ENCODE results near the gene ARPC2.

ARPC2 gene

GRCh38 chr2:218186355-218186766, 30.6 kb upstream of the ARPC2 start:
- peaks cover 0 to 4% of the 10 kb centered on the region in 2 donors for H3K4me1 ChIP-seq (ENCODE audit: control insufficient read depth in 1 of 2, insufficient read depth in 2 of 2, low read length in 2 of 2)
- no peaks in the 10 kb centered on the region for H3K9me3 ChIP-seq (ENCODE audit: control insufficient read depth in 1 of 2, low read length in 2 of 2)
- no peaks in the 10 kb centered on the region for H3K36me3 ChIP-seq (ENCODE audit: control insufficient read depth in 1 of 2, insufficient read depth in 2 of 2, low read length in 2 of 2)
- no peaks in the 10 kb centered on the region for H3K27me3 ChIP-seq (ENCODE audit: control insufficient read depth in 1 of 2, insufficient read depth in 2 of 2, low read length in 2 of 2)
- H3K4me3 ChIP-seq (ENCODE audit: low read depth in 1 of 2, low read length in 2 of 2) = peak overlapping the region in 1 of 2 donors; percentile 42
- no peak overlapping the region for H3K27ac ChIP-seq (ENCODE audit: low read depth, low read length)
- H3K9ac ChIP-seq (ENCODE audit: low read depth in 1 of 2, low read length in 2 of 2) = no peak overlapping the region

GRCh38 chr2:218186876-218187275, 30.1 kb upstream of the ARPC2 start:
- Histone ChIP-seq H3K4me3 (ENCODE audit: low read depth in 1 of 2, low read length in 2 of 2) (no peak overlapping the region), H3K36me3 (ENCODE audit: control insufficient read depth in 1 of 2, insufficient read depth in 2 of 2, low read length in 2 of 2) (no peaks in the 10 kb centered on the region), H3K9me3 (ENCODE audit: control insufficient read depth in 1 of 2, low read length in 2 of 2) (no peaks in the 10 kb centered on the region), H3K9ac (ENCODE audit: low read depth in 1 of 2, low read length in 2 of 2) (no peak overlapping the region), H3K27me3 (ENCODE audit: control insufficient read depth in 1 of 2, insufficient read depth in 2 of 2, low read length in 2 of 2) (no peaks in the 10 kb centered on the region), H3K4me1 (ENCODE audit: control insufficient read depth in 1 of 2, insufficient read depth in 2 of 2, low read length in 2 of 2) (peaks cover 0 to 4% of the 10 kb centered on the region in 2 donors), H3K27ac (ENCODE audit: low read depth, low read length) (no peak overlapping the region)

- no peaks in the 10 kb centered on the region for H3K27me3 ChIP-seq (ENCODE audit: control insufficient read depth in 1 of 2, insufficient read depth in 2 of 2, low read length in 2 of 2)
- no peaks in the 10 kb centered on the region for H3K9me3 ChIP-seq (ENCODE audit: control insufficient read depth in 1 of 2, low read length in 2 of 2)
- H3K9ac ChIP-seq (ENCODE audit: low read depth in 1 of 2, low read length in 2 of 2) = no peak overlapping the region
- peaks cover 0 to 4% of the 10 kb centered on the region in 2 donors for H3K4me1 ChIP-seq (ENCODE audit: control insufficient read depth in 1 of 2, insufficient read depth in 2 of 2, low read length in 2 of 2)
- H3K36me3 ChIP-seq (ENCODE audit: control insufficient read depth in 1 of 2, insufficient read depth in 2 of 2, low read length in 2 of 2) = no peaks in the 10 kb centered on the region
- H3K27ac ChIP-seq (ENCODE audit: low read depth, low read length) = no peak overlapping the region
- no peak overlapping the region for H3K4me3 ChIP-seq (ENCODE audit: low read depth in 1 of 2, low read length in 2 of 2)
Measured at GRCh38 chr2:218187296-218188015, 29.5 kb upstream of the ARPC2 start.

GRCh38 chr2:218188528-218188927, 28.5 kb upstream of the ARPC2 start:
- no peaks in the 10 kb centered on the region for H3K27me3 ChIP-seq (ENCODE audit: control insufficient read depth in 1 of 2, insufficient read depth in 2 of 2, low read length in 2 of 2)
- no peak overlapping the region for H3K9ac ChIP-seq (ENCODE audit: low read depth in 1 of 2, low read length in 2 of 2)
- H3K4me3 ChIP-seq (ENCODE audit: low read depth in 1 of 2, low read length in 2 of 2) = no peak overlapping the region
- H3K27ac ChIP-seq (ENCODE audit: low read depth, low read length) = no peak overlapping the region
- H3K36me3 ChIP-seq (ENCODE audit: control insufficient read depth in 1 of 2, insufficient read depth in 2 of 2, low read length in 2 of 2) = no peaks in the 10 kb centered on the region
- H3K4me1 ChIP-seq (ENCODE audit: control insufficient read depth in 1 of 2, insufficient read depth in 2 of 2, low read length in 2 of 2) = peaks cover 0 to 4% of the 10 kb centered on the region in 2 donors
- no peaks in the 10 kb centered on the region for H3K9me3 ChIP-seq (ENCODE audit: control insufficient read depth in 1 of 2, low read length in 2 of 2)

GRCh38 chr2:218192902-218193430, 24.0 kb upstream of the ARPC2 start:
- Histone ChIP-seq H3K27me3 (ENCODE audit: control insufficient read depth in 1 of 2, insufficient read depth in 2 of 2, low read length in 2 of 2) (no peaks in the 10 kb centered on the region), H3K9ac (ENCODE audit: low read depth in 1 of 2, low read length in 2 of 2) (no peak overlapping the region), H3K36me3 (ENCODE audit: control insufficient read depth in 1 of 2, insufficient read depth in 2 of 2, low read length in 2 of 2) (no peaks in the 10 kb centered on the region), H3K27ac (ENCODE audit: low read depth, low read length) (no peak overlapping the region), H3K4me3 (ENCODE audit: low read depth in 1 of 2, low read length in 2 of 2) (no peak overlapping the region), H3K9me3 (ENCODE audit: control insufficient read depth in 1 of 2, low read length in 2 of 2) (no peaks in the 10 kb centered on the region), H3K4me1 (ENCODE audit: control insufficient read depth in 1 of 2, insufficient read depth in 2 of 2, low read length in 2 of 2) (no peaks in the 10 kb centered on the region)

- H3K9me3 ChIP-seq (ENCODE audit: control insufficient read depth in 1 of 2, low read length in 2 of 2) = no peaks in the 10 kb centered on the region
- no peak overlapping the region for H3K9ac ChIP-seq (ENCODE audit: low read depth in 1 of 2, low read length in 2 of 2)
- no peak overlapping the region for H3K27ac ChIP-seq (ENCODE audit: low read depth, low read length)
- no peaks in the 10 kb centered on the region for H3K4me1 ChIP-seq (ENCODE audit: control insufficient read depth in 1 of 2, insufficient read depth in 2 of 2, low read length in 2 of 2)
- H3K27me3 ChIP-seq (ENCODE audit: control insufficient read depth in 1 of 2, insufficient read depth in 2 of 2, low read length in 2 of 2) = peaks cover 0 to under 1% of the 10 kb centered on the region in 2 donors
- no peaks in the 10 kb centered on the region for H3K36me3 ChIP-seq (ENCODE audit: control insufficient read depth in 1 of 2, insufficient read depth in 2 of 2, low read length in 2 of 2)
- no peak overlapping the region for H3K4me3 ChIP-seq (ENCODE audit: low read depth in 1 of 2, low read length in 2 of 2)
Measured at GRCh38 chr2:218193701-218194100, 23.3 kb upstream of the ARPC2 start.

- H3K27me3 ChIP-seq (ENCODE audit: control insufficient read depth in 1 of 2, insufficient read depth in 2 of 2, low read length in 2 of 2) = peaks cover 0 to 7% of the 10 kb centered on the region in 2 donors
- H3K4me3 ChIP-seq (ENCODE audit: low read depth in 1 of 2, low read length in 2 of 2) = no peak overlapping the region
- no peaks in the 10 kb centered on the region for H3K36me3 ChIP-seq (ENCODE audit: control insufficient read depth in 1 of 2, insufficient read depth in 2 of 2, low read length in 2 of 2)
- no peak overlapping the region for H3K9ac ChIP-seq (ENCODE audit: low read depth in 1 of 2, low read length in 2 of 2)
- no peak overlapping the region for H3K27ac ChIP-seq (ENCODE audit: low read depth, low read length)
- H3K9me3 ChIP-seq (ENCODE audit: control insufficient read depth in 1 of 2, low read length in 2 of 2) = no peaks in the 10 kb centered on the region
- no peaks in the 10 kb centered on the region for H3K4me1 ChIP-seq (ENCODE audit: control insufficient read depth in 1 of 2, insufficient read depth in 2 of 2, low read length in 2 of 2)
Measured at GRCh38 chr2:218194880-218195279, 22.1 kb upstream of the ARPC2 start.

- no peak overlapping the region for H3K4me3 ChIP-seq (ENCODE audit: low read depth in 1 of 2, low read length in 2 of 2)
- H3K27ac ChIP-seq (ENCODE audit: low read depth, low read length) = no peak overlapping the region
Measured at GRCh38 chr2:218196974-218197373, 20.0 kb upstream of the ARPC2 start.

GRCh38 chr2:218202266-218202665, 14.7 kb upstream of the ARPC2 start:
- H3K36me3 ChIP-seq (ENCODE audit: control insufficient read depth in 1 of 2, insufficient read depth in 2 of 2, low read length in 2 of 2) = no peaks in the 10 kb centered on the region

More at GRCh38 chr2:218196974-218197373, 20.0 kb upstream of the ARPC2 start:
- H3K9me3 ChIP-seq (ENCODE audit: control insufficient read depth in 1 of 2, low read length in 2 of 2) = no peaks in the 10 kb centered on the region
- peaks cover 0 to 7% of the 10 kb centered on the region in 2 donors for H3K27me3 ChIP-seq (ENCODE audit: control insufficient read depth in 1 of 2, insufficient read depth in 2 of 2, low read length in 2 of 2)
- no peak overlapping the region for H3K9ac ChIP-seq (ENCODE audit: low read depth in 1 of 2, low read length in 2 of 2)
- no peaks in the 10 kb centered on the region for H3K36me3 ChIP-seq (ENCODE audit: control insufficient read depth in 1 of 2, insufficient read depth in 2 of 2, low read length in 2 of 2)
- no peaks in the 10 kb centered on the region for H3K4me1 ChIP-seq (ENCODE audit: control insufficient read depth in 1 of 2, insufficient read depth in 2 of 2, low read length in 2 of 2)

GRCh38 chr2:218209078-218209477, 7.9 kb upstream of the ARPC2 start:
- H3K4me3 ChIP-seq (ENCODE audit: low read depth in 1 of 2, low read length in 2 of 2) = no peak overlapping the region
- H3K9me3 ChIP-seq (ENCODE audit: control insufficient read depth in 1 of 2, low read length in 2 of 2) = peaks cover 0 to 8% of the 10 kb centered on the region in 2 donors
- no peak overlapping the region for H3K9ac ChIP-seq (ENCODE audit: low read depth in 1 of 2, low read length in 2 of 2)
- no peaks in the 10 kb centered on the region for H3K4me1 ChIP-seq (ENCODE audit: control insufficient read depth in 1 of 2, insufficient read depth in 2 of 2, low read length in 2 of 2)
- H3K36me3 ChIP-seq (ENCODE audit: control insufficient read depth in 1 of 2, insufficient read depth in 2 of 2, low read length in 2 of 2) = no peaks in the 10 kb centered on the region
- no peak overlapping the region for H3K27ac ChIP-seq (ENCODE audit: low read depth, low read length)
- no peaks in the 10 kb centered on the region for H3K27me3 ChIP-seq (ENCODE audit: control insufficient read depth in 1 of 2, insufficient read depth in 2 of 2, low read length in 2 of 2)

More at GRCh38 chr2:218202266-218202665, 14.7 kb upstream of the ARPC2 start:
- H3K4me3 ChIP-seq (ENCODE audit: low read depth in 1 of 2, low read length in 2 of 2) = no peak overlapping the region
- H3K27me3 ChIP-seq (ENCODE audit: control insufficient read depth in 1 of 2, insufficient read depth in 2 of 2, low read length in 2 of 2) = peaks cover 0 to 7% of the 10 kb centered on the region in 2 donors
- H3K27ac ChIP-seq (ENCODE audit: low read depth, low read length) = no peak overlapping the region
- no peaks in the 10 kb centered on the region for H3K9me3 ChIP-seq (ENCODE audit: control insufficient read depth in 1 of 2, low read length in 2 of 2)
- H3K4me1 ChIP-seq (ENCODE audit: control insufficient read depth in 1 of 2, insufficient read depth in 2 of 2, low read length in 2 of 2) = no peaks in the 10 kb centered on the region
- H3K9ac ChIP-seq (ENCODE audit: low read depth in 1 of 2, low read length in 2 of 2) = no peak overlapping the region
